ENCODE measurements around the gene MALRD1. TPM values are rescaled to one million over a fixed set of nuclear protein-coding genes. Genes with fewer than 3 reads are reported as not detected.

MALRD1 gene
- total RNA-seq, 2 experiments from 2014 or later, result not detected

DNA sequence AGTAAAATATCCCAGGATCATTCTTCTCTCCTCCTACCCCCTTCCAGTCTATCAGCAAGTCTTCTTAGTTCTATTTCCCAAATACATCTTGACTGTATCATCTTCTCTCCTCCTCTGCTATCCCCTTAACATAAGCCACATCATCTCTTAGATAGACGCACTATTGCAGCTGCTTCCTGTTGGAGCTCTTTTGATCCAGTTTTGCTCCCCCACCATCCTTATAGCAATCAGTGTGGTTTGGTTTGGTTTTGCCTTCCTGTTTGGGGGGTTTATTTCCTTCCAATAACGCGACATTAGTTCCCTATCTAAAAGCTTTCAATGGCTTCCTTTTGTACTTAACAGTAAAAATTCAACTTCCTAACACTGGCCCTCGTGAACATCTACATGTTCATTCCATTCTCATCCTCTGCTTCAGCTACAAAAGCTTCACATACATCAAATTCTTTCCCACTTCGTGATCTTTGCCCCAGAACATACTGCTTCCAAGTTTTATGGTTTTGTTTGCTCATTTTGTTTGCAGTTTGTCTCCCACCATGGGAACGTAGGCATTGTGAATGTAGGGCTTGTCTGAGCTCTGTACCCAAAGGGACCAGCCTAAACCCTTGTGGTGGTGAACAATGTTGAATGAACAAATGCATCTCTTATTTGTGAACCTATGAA is 734.0 kb downstream of the MALRD1 start:
- intact Hi-C loops (cut with DNase I, micrococcal nuclease), result loop anchor here in 1 of 2 experiments (10.0 kb wide), 2 partner anchors 368 to 1098 kb away; no protein-coding TSS in a partner anchor

DNA sequence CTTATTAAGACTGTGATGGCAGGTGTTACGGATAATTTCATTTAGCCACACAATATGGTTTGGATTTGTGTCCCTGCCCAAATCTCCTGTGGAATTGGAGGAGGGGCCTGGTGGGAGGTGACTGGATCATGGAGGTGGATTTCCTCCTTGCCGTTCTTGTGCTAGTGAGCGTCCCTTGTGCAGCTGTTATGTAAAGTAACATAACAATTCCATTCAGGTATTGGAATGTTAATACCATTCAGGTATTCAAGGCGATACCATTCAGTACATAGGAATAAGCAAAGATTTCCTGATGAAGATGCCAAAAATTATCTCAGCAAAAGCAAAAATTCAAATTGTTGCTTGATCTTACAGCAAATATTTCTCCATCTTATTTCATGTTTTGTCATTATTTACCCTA is 735.1 kb downstream of the MALRD1 start:
- H3K27ac Mint-ChIP-seq, result no peak overlapping the region
- CTCF ChIA-PET, result interaction anchor here (1.5 kb wide), 1 partner anchor 10 kb away, joined by 4 read pairs; no protein-coding TSS in a partner anchor
- H3K27me3 Mint-ChIP-seq, result peaks cover under 1% of the 10 kb centered on the region
- no peaks in the 10 kb centered on the region for H3K9me3 Mint-ChIP-seq (ENCODE audit: low read depth)
- DNase-seq (no peak), ATAC-seq (no peak)
- no peak overlapping the region for H3K4me3 Mint-ChIP-seq
- intact Hi-C loops (cut with DNase I, micrococcal nuclease), result loop anchor here in 1 of 2 experiments (10.0 kb wide), 2 partner anchors 369 to 1099 kb away; no protein-coding TSS in a partner anchor
- H3K4me1 Mint-ChIP-seq, result no peaks in the 10 kb centered on the region
- POLR2A ChIA-PET, result no interaction called here
- H3K36me3 Mint-ChIP-seq (ENCODE audit: low read depth), result no peaks in the 10 kb centered on the region

More for the DNA sequence above, 734.0 kb downstream of the MALRD1 start:
- DNase-seq (no peak), ATAC-seq (no peak)
- Mint-ChIP-seq H3K36me3 (ENCODE audit: low read depth) (no peaks in the 10 kb centered on the region), H3K9me3 (ENCODE audit: low read depth) (no peaks in the 10 kb centered on the region), H3K27me3 (no peaks in the 10 kb centered on the region), H3K4me1 (no peaks in the 10 kb centered on the region), H3K4me3 (no peak overlapping the region), H3K27ac (no peak overlapping the region)
- CTCF ChIA-PET, result interaction anchor here (0.6 kb wide), 1 partner anchor 149 kb away, joined by 3 read pairs; no protein-coding TSS in a partner anchor
- POLR2A ChIA-PET, result no interaction called here

Measured in activated CD4-positive, alpha-beta T cell treated with anti-CD3 and anti-CD28 coated beads for 36 hours (primary cell).